Measurements from ENCODE around the gene AOX1. TPM values are rescaled to one million over a fixed set of nuclear protein-coding genes. Genes with fewer than 3 reads are reported as not detected.

Gene AOX1
- total RNA-seq, 2 experiments from 2014 or later, result 0.19 to 0.22 TPM

DNA sequence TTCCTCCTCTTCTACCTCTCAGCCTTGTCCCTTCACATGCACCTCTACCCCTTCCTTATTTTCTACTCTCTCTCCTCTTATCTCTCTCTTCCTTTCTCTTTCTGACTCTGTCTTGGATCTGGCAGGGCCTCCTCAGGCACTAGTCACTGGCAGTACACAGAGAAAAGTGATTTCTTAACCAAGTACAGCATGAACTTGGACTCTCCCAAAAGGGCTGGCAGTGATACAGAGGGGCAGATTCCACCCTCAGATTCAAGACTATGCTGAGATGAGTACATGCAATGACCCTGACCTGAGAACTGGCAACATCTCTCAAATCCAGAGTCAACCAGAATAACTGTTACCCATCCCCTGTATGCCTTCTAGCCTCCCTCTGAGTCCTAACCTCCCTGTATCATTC, 4.3 kb downstream of the AOX1 start:
- ChIA-PET POLR2A (no interaction called here), CTCF (no interaction called here)
- Mint-ChIP-seq H3K36me3 (ENCODE audit: low read depth) (peaks cover 2% of the 10 kb centered on the region), H3K9me3 (no peaks in the 10 kb centered on the region), H3K27me3 (peaks cover 21% of the 10 kb centered on the region), H3K27ac (no peak overlapping the region), H3K4me3 (no peak overlapping the region), H3K4me1 (peaks cover 7% of the 10 kb centered on the region)
- no peak for DNase-seq

DNA sequence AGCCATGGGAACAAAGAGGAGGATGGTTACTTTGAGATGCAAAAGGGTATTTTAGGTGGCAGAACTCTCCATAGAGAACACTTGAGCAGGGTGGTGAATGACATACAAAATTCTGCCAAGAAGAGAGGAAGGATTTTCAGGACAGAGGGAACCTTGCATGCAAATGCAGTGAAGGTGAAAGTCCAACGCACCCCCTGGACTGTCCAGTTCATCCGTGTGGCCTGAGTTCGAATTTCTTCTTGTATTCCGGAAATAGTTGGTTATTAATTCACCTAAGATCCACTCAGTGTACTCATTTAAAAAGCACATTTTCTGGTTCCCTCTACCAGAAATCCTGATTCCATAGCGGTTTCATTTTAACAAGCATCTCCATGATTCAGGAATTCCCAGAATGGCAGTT, 5.5 kb downstream of the AOX1 start:
- Mint-ChIP-seq H3K27ac (no peak overlapping the region), H3K36me3 (ENCODE audit: low read depth) (no peaks in the 10 kb centered on the region), H3K4me3 (no peak overlapping the region), H3K27me3 (peaks cover 20% of the 10 kb centered on the region), H3K9me3 (no peaks in the 10 kb centered on the region), H3K4me1 (peaks cover 2% of the 10 kb centered on the region)
- CTCF ChIA-PET, result no interaction called here
- DNase-seq, result no peak
- POLR2A ChIA-PET, result no interaction called here

GRCh38 chr2:200592406-200593075, 6.7 kb downstream of the AOX1 start:
- CTCF ChIA-PET, result interaction anchor here (0.9 kb wide), 1 partner anchor 11 kb away, joined by 3 read pairs; no protein-coding TSS in a partner anchor
- no peak overlapping the region for H3K4me3 Mint-ChIP-seq

DNA sequence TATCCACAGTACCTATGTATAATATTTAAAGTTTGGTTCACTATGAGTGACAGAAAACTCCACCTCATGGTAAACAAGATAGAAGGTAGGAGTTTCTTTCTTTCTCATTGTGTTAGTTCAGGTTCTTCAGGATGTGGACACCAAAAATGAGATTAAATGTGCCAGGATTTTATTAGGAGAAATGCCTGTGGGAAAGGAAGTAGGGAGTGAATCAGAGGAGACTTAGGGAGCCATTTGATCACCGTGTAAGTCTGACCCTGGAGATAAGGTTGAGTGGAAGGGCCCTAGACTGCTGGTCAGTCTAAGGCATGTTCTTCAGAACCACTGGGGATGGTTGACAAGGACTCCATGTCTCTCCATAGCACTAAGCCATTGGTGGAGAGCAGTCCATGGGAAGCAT, 8.1 kb downstream of the AOX1 start:
- H3K9me3 Mint-ChIP-seq, result no peaks in the 10 kb centered on the region
- ChIA-PET CTCF (no interaction called here), POLR2A (no interaction called here)
- H3K4me3 Mint-ChIP-seq, result no peak overlapping the region
- no peaks in the 10 kb centered on the region for H3K36me3 Mint-ChIP-seq (ENCODE audit: low read depth)
- H3K4me1 Mint-ChIP-seq, result no peaks in the 10 kb centered on the region
- peaks cover 20% of the 10 kb centered on the region for H3K27me3 Mint-ChIP-seq
- no peak overlapping the region for H3K27ac Mint-ChIP-seq
- no peak for DNase-seq

More at GRCh38 chr2:200592406-200593075, 6.7 kb downstream of the AOX1 start:
- H3K27ac Mint-ChIP-seq, result no peak overlapping the region
- DNase-seq, result no peak
- H3K27me3 Mint-ChIP-seq, result peaks cover 18% of the 10 kb centered on the region
- H3K4me1 Mint-ChIP-seq, result no peaks in the 10 kb centered on the region
- H3K36me3 Mint-ChIP-seq (ENCODE audit: low read depth), result no peaks in the 10 kb centered on the region
- POLR2A ChIA-PET, result no interaction called here
- no peaks in the 10 kb centered on the region for H3K9me3 Mint-ChIP-seq

- H3K4me1 Mint-ChIP-seq, result no peaks in the 10 kb centered on the region
- DNase-seq, result no peak
- POLR2A ChIA-PET, result no interaction called here
- peaks cover 16% of the 10 kb centered on the region for H3K27me3 Mint-ChIP-seq
- H3K9me3 Mint-ChIP-seq, result no peaks in the 10 kb centered on the region
- no peak overlapping the region for H3K27ac Mint-ChIP-seq
- no peaks in the 10 kb centered on the region for H3K36me3 Mint-ChIP-seq (ENCODE audit: low read depth)
- no peak overlapping the region for H3K4me3 Mint-ChIP-seq
- CTCF ChIA-PET, result no interaction called here
Observed at GRCh38 chr2:200595913-200596312, 10.1 kb downstream of the AOX1 start.

GRCh38 chr2:200596774-200597570, 11.2 kb downstream of the AOX1 start:
- no peak for DNase-seq
- ChIA-PET CTCF (no interaction called here), POLR2A (no interaction called here)
- no peaks in the 10 kb centered on the region for H3K36me3 Mint-ChIP-seq (ENCODE audit: low read depth)
- H3K27me3 Mint-ChIP-seq, result peaks cover 16% of the 10 kb centered on the region
- no peaks in the 10 kb centered on the region for H3K4me1 Mint-ChIP-seq
- no peak overlapping the region for H3K4me3 Mint-ChIP-seq
- no peaks in the 10 kb centered on the region for H3K9me3 Mint-ChIP-seq
- H3K27ac Mint-ChIP-seq, result no peak overlapping the region

GRCh38 chr2:200599206-200599605, 13.4 kb downstream of the AOX1 start:
- Mint-ChIP-seq H3K27ac (no peak overlapping the region), H3K36me3 (ENCODE audit: low read depth) (no peaks in the 10 kb centered on the region), H3K27me3 (peaks cover 11% of the 10 kb centered on the region), H3K9me3 (no peaks in the 10 kb centered on the region), H3K4me3 (no peak overlapping the region), H3K4me1 (no peaks in the 10 kb centered on the region)
- POLR2A ChIA-PET, result no interaction called here
- DNase-seq, result no peak
- CTCF ChIA-PET, result no interaction called here

DNA sequence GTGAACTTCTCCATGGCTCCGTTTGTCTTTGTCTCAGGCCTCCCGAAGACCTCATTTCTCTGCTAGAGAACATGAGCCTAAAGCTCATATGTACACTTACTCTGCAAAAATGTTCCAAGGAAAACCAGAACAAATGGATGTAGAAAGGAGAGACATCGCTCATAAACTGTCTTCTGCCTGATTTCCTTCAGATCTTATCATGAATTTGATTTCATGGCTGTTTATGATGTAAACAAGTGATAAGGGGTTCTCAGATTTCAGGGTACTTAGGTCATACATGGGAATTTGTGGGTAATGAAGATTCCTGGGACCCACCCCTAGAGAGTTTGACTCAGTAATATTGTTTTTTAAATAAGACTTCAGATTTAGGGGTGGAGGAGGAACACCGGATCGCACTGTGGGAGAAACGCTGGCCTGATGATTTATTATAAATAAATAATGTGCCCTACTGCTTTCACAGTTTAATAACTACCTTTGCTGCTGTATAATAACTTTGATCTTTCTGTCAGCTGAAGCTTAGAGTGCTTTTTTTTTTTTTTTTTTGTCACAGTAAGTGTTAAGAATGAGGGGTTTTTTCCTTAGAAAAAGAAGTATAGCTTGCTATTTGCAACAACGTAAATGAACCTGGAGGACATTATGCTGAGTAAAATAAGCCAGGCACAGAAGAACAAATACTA, 14.9 kb downstream of the AOX1 start:
- Mint-ChIP-seq H3K36me3 (ENCODE audit: low read depth) (no peaks in the 10 kb centered on the region), H3K27ac (no peak overlapping the region), H3K4me3 (no peak overlapping the region), H3K9me3 (no peaks in the 10 kb centered on the region), H3K4me1 (no peaks in the 10 kb centered on the region), H3K27me3 (peaks cover 8% of the 10 kb centered on the region)
- ChIA-PET POLR2A (no interaction called here), CTCF (no interaction called here)
- DNase-seq, result no peak

- peaks cover 2% of the 10 kb centered on the region for H3K9me3 Mint-ChIP-seq
- no peak overlapping the region for H3K27ac Mint-ChIP-seq
- CTCF ChIA-PET, result interaction anchor here (1.2 to 1.3 kb wide), 2 partner anchors 36 to 103 kb away, joined by 3 read pairs; no protein-coding TSS in a partner anchor
- no peaks in the 10 kb centered on the region for H3K4me1 Mint-ChIP-seq
- DNase-seq, result no peak
- POLR2A ChIA-PET, result no interaction called here
- no peak overlapping the region for H3K4me3 Mint-ChIP-seq
- no peaks in the 10 kb centered on the region for H3K36me3 Mint-ChIP-seq (ENCODE audit: low read depth)
- H3K27me3 Mint-ChIP-seq, result peaks cover 17% of the 10 kb centered on the region
Observed at GRCh38 chr2:200602584-200602983, 16.8 kb downstream of the AOX1 start.

GRCh38 chr2:200603972-200604371, 18.2 kb downstream of the AOX1 start:
- H3K27me3 Mint-ChIP-seq, result peaks cover 22% of the 10 kb centered on the region
- no peaks in the 10 kb centered on the region for H3K36me3 Mint-ChIP-seq (ENCODE audit: low read depth)
- no peak overlapping the region for H3K27ac Mint-ChIP-seq
- H3K4me1 Mint-ChIP-seq, result no peaks in the 10 kb centered on the region
- no peak overlapping the region for H3K4me3 Mint-ChIP-seq
- H3K9me3 Mint-ChIP-seq, result peaks cover 5% of the 10 kb centered on the region
- CTCF ChIA-PET, result interaction anchor here (0.6 to 1.4 kb wide), 4 partner anchors 11 to 798 kb away, joined by 3 to 4 read pairs (median 3); no protein-coding TSS in a partner anchor
- POLR2A ChIA-PET, result no interaction called here
- DNase-seq, result no peak

DNA sequence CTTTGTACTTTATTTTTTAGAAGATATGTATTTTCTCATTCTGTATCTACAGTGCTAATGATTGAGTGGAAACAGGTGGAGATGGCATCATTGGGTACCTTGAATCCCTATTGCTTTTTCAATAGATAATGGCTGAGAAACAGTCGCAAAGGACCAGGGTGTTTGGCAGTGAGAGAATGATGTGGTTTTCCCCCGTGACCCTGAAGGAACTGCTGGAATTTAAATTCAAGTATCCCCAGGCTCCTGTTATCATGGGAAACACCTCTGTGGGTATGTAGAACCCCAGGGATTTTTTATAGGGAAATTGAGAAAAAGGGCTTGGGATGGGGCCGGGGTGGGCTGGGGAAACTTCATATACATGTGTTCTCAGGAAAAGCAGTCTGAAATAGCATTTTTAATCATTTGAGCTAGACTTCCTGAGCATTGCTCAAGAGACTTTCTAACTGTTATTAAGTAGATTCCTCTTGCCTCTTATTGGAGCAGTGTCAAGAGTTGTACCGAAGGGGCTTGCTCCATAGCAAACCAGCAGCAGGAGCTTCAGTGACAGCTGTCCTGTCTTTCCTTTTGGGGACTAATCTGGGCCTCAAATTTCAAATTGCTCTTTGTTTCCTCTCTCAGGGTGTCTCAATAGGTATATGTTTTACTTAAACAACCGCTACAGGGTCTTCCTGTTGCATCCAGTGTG, 18.9 kb downstream of the AOX1 start:
- Mint-ChIP-seq H3K27me3 (peaks cover 22% of the 10 kb centered on the region), H3K36me3 (ENCODE audit: low read depth) (no peaks in the 10 kb centered on the region), H3K27ac (no peak overlapping the region), H3K4me3 (no peak overlapping the region), H3K9me3 (peaks cover 5% of the 10 kb centered on the region), H3K4me1 (no peaks in the 10 kb centered on the region)
- DNase-seq, result no peak
- CTCF ChIA-PET, result interaction anchor here (0.6 to 1.4 kb wide), 4 partner anchors 11 to 799 kb away, joined by 3 to 4 read pairs (median 3); no protein-coding TSS in a partner anchor
- POLR2A ChIA-PET, result no interaction called here

DNA sequence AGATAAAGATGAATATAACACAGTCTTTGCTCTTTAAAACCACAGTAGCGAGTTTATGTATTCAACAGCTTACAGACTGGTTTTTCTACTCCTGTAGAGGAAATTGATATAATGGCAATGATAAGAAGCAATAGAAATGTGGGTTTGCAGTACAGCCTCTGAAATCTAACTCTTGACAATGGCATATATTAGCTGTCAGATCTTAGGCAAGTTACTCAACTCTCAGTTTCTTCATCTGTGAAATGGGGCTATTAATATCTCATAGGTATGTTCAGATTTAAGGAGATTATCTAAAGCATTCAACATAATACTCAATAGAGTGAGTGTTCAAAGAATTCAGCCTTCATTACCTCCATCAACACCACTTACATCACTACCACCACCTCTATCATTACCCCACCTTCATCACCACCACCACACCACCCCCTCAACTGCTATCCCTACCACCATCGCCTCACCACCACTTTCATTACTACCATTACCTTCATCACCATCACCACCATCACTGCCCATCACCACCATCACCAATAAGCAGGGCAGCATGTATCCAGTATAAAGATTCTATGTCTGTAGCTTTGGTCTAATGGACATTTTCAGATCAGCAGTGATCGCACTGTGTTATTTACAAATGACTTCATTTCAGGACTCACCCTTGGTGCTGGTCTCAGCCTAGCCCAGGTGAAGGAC, 22.7 kb downstream of the AOX1 start:
- Mint-ChIP-seq H3K27ac (no peak overlapping the region), H3K4me1 (no peaks in the 10 kb centered on the region), H3K36me3 (ENCODE audit: low read depth) (no peaks in the 10 kb centered on the region), H3K27me3 (peaks cover 20% of the 10 kb centered on the region), H3K4me3 (no peak overlapping the region), H3K9me3 (peaks cover 5% of the 10 kb centered on the region)
- ChIA-PET CTCF (no interaction called here), POLR2A (no interaction called here)
- DNase-seq, result no peak
